GM12878 (cell line): ENCODE measurements around the gene VMP1. TPM values are rescaled to one million over a fixed set of nuclear protein-coding genes. Genes with fewer than 3 reads are reported as not detected.

ENCODE experiments used
- ASH2L ChIP-seq: fragments of 300-600, 200-600 bp; sonication (generic); IDR thresholded peaks from 2 replicates; pipeline ENCODE4 v1.6.1; 2017; ENCODE audit warnings: low read depth, mild to moderate bottlenecking, borderline replicate concordance
- ATF7 ChIP-seq: fragments of 450-650 bp; IDR thresholded peaks from 2 replicates; pipeline ENCODE4 v1.6.1; 2016; ENCODE audit warnings: low read depth, mild to moderate bottlenecking
- BACH1 ChIP-seq: fragments of 450-650 bp; IDR thresholded peaks from 2 replicates; pipeline ENCODE4 v1.6.1; 2017; ENCODE audit warnings: mild to moderate bottlenecking, borderline replicate concordance
- BCL11A ChIP-seq: IDR thresholded peaks from 2 replicates; pipeline ENCODE4 v1.6.1; 2011; ENCODE audit warnings: low read depth, low read length
- BMI1 ChIP-seq: fragments of 450-650 bp; IDR thresholded peaks from 2 replicates; pipeline ENCODE4 v1.6.1; 2016; ENCODE audit warnings: mild to moderate bottlenecking, moderate library complexity, borderline replicate concordance
- CREM ChIP-seq: IDR thresholded peaks from 2 replicates; pipeline ENCODE4 v1.6.1; 2014; ENCODE audit warnings: antibody characterized with exemption, low read depth
- EED ChIP-seq: sonication (generic); IDR thresholded peaks from 2 replicates; pipeline ENCODE4 v1.6.1; 2016; ENCODE audit warnings: antibody characterized with exemption, low read depth
- EGR1 ChIP-seq, 2 experiments: IDR thresholded peaks; 1 replicate in 1 of 2; 2 replicates in 1 of 2; pipeline ENCODE4 v1.6.1; 2011 to 2012; ENCODE audit warnings: low read depth in 2 of 2, low read length in 2 of 2, borderline replicate concordance in 1 of 2, mild to moderate bottlenecking in 1 of 2, moderate library complexity in 1 of 2
- ETV6 ChIP-seq, 2 experiments: fragments of 450-650 bp in 1 of 2; IDR thresholded peaks in 1 of 2; conservative IDR thresholded peaks in 1 of 2; 2 replicates each; pipeline ENCODE4 v1.6.1; 2014; ENCODE audit warnings: antibody characterized with exemption in 1 of 2, borderline replicate concordance in 1 of 2, low read depth in 1 of 2, mild to moderate bottlenecking in 1 of 2, moderate library complexity in 1 of 2
- GABPA ChIP-seq: IDR thresholded peaks from 2 replicates; pipeline ENCODE4 v1.6.1; 2014; ENCODE audit warnings: antibody characterized with exemption, low read depth, mild to moderate bottlenecking, inconsistent platforms
- MEF2A ChIP-seq: IDR thresholded peaks from 2 replicates; pipeline ENCODE4 v1.6.1; 2011; ENCODE audit warnings: low read depth, mild to moderate bottlenecking, low read length, moderate library complexity; ENCODE audit not compliant: insufficient read depth
- MTA2 ChIP-seq: fragments of 450-650 bp; IDR thresholded peaks from 2 replicates; pipeline ENCODE4 v1.6.1; 2016; ENCODE audit warnings: low read depth, mild to moderate bottlenecking, moderate library complexity
- MYB ChIP-seq: fragments of 150-350 bp; IDR thresholded peaks from 2 replicates; pipeline ENCODE4 v1.6.1; 2014; ENCODE audit warnings: mild to moderate bottlenecking, low read depth, low read length, borderline replicate concordance
- NFXL1 ChIP-seq: fragments of 450-650 bp; IDR thresholded peaks from 2 replicates; pipeline ENCODE4 v1.6.1; 2017; ENCODE audit warnings: antibody characterized with exemption, mild to moderate bottlenecking, borderline replicate concordance
- POU2F2 ChIP-seq: IDR thresholded peaks from 3 replicates; pipeline ENCODE4 v1.6.1; 2011; ENCODE audit warnings: low read depth, mild to moderate bottlenecking, low read length, borderline replicate concordance
- RCOR1 ChIP-seq: conservative IDR thresholded peaks from 2 replicates; pipeline ENCODE4 v1.6.1; 2012; ENCODE audit warnings: low read depth, low read length, improper control_type of control experiment
- SP1 ChIP-seq: IDR thresholded peaks from one replicate; pipeline ENCODE4 v1.6.1; 2011; ENCODE audit warnings: low read depth, low read length
- polyA plus RNA-seq, 11 experiments: library from polyadenylated mRNA; depleted of rRNA in 4 of 11; unstranded in 6 of 11; stranded (reverse) in 5 of 11; fragments of >200 nt; fragmentation: Nextera tagmentation in 4 of 11; fragmentation: Illumina TruSeq in 1 of 11; extraction: Ambion mirVana in 4 of 11; extraction: Trizol in 1 of 11; gene quantifications; 1 replicate in 1 of 11; 2 replicates in 10 of 11; pipeline versions ENCODE4 v1.2.1 to v1.2.3, GENCODE V29; 2011 to 2016; ENCODE audit warnings: inconsistent platforms in 2 of 11, missing spikeins in 2 of 11, low read depth in 1 of 11
- total RNA-seq, 4 experiments: library from RNA; depleted of rRNA in 3 of 4; stranded (reverse); fragments of >200 nt in 3 of 4; fragmentation: Illumina TruSeq in 1 of 4; extraction: Trizol in 1 of 4; gene quantifications; 2 replicates each; pipeline versions ENCODE4 v1.2.1 to v1.2.3, GENCODE V29; 2013 to 2021
- TF ChIP-seq, protein P1 (sequence below): fragments of 450-650 bp; IDR thresholded peaks from 2 replicates; pipeline ENCODE4 v1.6.1; 2017; ENCODE audit warnings: mild to moderate bottlenecking, moderate library complexity
- TF ChIP-seq, protein P2 (sequence below): fragments of 450-650 bp; IDR thresholded peaks from 2 replicates; pipeline ENCODE4 v1.6.1; 2014; ENCODE audit warnings: mild to moderate bottlenecking
- TF ChIP-seq, protein P3 (sequence below): IDR thresholded peaks from 2 replicates; pipeline ENCODE4 v1.6.1; 2012; ENCODE audit warnings: low read depth, low read length, improper control_type of control experiment

Gene VMP1
- total and polyA plus RNA-seq, 10 of the 15 experiments (the other 5 are each of a cell fraction or from before 2014, with no cell fraction given), result 88.4 to 199 (median 132) TPM

DNA sequence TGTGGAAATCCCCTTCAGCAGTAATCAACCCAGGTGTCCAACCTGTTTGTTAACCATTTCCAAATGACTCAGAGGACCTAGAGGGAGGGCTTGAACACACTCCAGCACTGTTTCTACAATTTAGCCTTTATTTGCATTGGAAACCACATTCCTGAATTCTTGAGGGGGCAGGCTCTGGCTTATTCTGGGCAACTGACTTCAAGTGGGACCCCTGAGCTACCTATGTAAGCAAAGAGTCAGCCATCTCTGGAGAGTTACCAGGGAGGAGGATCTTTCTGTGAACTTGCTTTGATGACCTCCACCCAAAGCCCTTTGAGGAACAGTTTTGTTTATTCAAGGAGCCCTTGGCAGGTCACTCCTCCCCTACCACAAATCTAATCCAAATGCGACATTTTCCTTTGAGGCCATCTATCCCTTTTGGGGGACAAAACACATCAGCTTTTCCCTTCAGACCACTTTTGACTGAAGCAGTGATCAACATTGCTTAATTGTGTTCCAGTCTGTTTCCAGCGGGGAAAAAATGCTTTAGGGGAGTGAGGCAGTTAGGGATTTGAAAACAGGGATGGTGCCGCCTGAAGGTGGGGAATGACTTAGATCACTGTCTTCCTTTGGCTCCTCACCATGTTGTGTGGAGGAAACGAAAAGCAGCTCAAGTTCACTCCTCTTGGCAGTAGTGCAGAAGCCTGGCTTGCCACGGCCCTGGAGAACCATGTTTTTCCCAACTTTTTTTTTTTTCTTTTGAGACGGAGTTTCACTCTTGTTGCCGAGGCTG lies 139.1 kb downstream of the VMP1 start (continued):
- TF ChIP-seq NFXL1, result peak; percentile 87
- TF ChIP-seq MEF2A, result 0 out of 2 replicates have a peak, but pooled peaks have one; percentile 14
- TF ChIP-seq RCOR1, result 0 out of 2 replicates have a peak, but pooled peaks have one; percentile 18
- TF ChIP-seq, protein P1, sequence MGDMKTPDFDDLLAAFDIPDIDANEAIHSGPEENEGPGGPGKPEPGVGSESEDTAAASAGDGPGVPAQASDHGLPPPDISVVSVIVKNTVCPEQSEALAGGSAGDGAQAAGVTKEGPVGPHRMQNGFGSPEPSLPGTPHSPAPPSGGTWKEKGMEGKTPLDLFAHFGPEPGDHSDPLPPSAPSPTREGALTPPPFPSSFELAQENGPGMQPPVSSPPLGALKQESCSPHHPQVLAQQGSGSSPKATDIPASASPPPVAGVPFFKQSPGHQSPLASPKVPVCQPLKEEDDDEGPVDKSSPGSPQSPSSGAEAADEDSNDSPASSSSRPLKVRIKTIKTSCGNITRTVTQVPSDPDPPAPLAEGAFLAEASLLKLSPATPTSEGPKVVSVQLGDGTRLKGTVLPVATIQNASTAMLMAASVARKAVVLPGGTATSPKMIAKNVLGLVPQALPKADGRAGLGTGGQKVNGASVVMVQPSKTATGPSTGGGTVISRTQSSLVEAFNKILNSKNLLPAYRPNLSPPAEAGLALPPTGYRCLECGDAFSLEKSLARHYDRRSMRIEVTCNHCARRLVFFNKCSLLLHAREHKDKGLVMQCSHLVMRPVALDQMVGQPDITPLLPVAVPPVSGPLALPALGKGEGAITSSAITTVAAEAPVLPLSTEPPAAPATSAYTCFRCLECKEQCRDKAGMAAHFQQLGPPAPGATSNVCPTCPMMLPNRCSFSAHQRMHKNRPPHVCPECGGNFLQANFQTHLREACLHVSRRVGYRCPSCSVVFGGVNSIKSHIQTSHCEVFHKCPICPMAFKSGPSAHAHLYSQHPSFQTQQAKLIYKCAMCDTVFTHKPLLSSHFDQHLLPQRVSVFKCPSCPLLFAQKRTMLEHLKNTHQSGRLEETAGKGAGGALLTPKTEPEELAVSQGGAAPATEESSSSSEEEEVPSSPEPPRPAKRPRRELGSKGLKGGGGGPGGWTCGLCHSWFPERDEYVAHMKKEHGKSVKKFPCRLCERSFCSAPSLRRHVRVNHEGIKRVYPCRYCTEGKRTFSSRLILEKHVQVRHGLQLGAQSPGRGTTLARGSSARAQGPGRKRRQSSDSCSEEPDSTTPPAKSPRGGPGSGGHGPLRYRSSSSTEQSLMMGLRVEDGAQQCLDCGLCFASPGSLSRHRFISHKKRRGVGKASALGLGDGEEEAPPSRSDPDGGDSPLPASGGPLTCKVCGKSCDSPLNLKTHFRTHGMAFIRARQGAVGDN, result peak; percentile 49; the same call in 1 of the 2 replicates
- TF ChIP-seq BCL11A, result peak; percentile 71; the same call in 1 of the 2 replicates
- TF ChIP-seq MTA2, result peak; percentile 82
- 0 out of 2 replicates have a peak, but pooled peaks have one; percentile 26 for TF ChIP-seq ASH2L
- TF ChIP-seq, protein P2, sequence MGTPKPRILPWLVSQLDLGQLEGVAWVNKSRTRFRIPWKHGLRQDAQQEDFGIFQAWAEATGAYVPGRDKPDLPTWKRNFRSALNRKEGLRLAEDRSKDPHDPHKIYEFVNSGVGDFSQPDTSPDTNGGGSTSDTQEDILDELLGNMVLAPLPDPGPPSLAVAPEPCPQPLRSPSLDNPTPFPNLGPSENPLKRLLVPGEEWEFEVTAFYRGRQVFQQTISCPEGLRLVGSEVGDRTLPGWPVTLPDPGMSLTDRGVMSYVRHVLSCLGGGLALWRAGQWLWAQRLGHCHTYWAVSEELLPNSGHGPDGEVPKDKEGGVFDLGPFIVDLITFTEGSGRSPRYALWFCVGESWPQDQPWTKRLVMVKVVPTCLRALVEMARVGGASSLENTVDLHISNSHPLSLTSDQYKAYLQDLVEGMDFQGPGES, result no peak
- TF ChIP-seq, protein P3, sequence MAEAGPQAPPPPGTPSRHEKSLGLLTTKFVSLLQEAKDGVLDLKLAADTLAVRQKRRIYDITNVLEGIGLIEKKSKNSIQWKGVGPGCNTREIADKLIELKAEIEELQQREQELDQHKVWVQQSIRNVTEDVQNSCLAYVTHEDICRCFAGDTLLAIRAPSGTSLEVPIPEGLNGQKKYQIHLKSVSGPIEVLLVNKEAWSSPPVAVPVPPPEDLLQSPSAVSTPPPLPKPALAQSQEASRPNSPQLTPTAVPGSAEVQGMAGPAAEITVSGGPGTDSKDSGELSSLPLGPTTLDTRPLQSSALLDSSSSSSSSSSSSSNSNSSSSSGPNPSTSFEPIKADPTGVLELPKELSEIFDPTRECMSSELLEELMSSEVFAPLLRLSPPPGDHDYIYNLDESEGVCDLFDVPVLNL, result no peak
- peak; percentile 37; the same call in 1 of the 2 replicates for TF ChIP-seq BACH1
- peak; percentile 85; the same call in 1 of the 3 replicates for TF ChIP-seq POU2F2
- TF ChIP-seq GABPA, result no peak
- TF ChIP-seq EED, result peak; percentile 75
- peak; percentile 10 for TF ChIP-seq SP1
- 0 out of 2 replicates have a peak, but pooled peaks have one; percentile 65 for TF ChIP-seq BMI1
- peak; percentile 39 to 80; a peak in 1 of 4 replicates for TF ChIP-seq ETV6 (conservative IDR thresholded peaks at IDR 0.05 in 1 of 2, IDR thresholded peaks at IDR 0.05 in 1 of 2; ENCODE audit: borderline replicate concordance in 1 of 2, low read depth in 1 of 2)
- TF ChIP-seq ATF7, result peak; percentile 37; the same call in 1 of the 2 replicates
- TF ChIP-seq EGR1 (IDR thresholded peaks at IDR 0.05; ENCODE audit: borderline replicate concordance in 1 of 2, low read depth in 2 of 2, low read length in 2 of 2), result no peak
- TF ChIP-seq MYB, result no peak
- peak; percentile 40; the same call in 1 of the 2 replicates for TF ChIP-seq CREM
